Ectodermal cell (in vitro differentiated cells): ENCODE measurements around the gene ALDH1L1.

ENCODE experiments used
- H3K27ac ChIP-seq: 2 replicates; pipeline ENCODE4 v1.7.0; 2013; ENCODE audit warnings: mild to moderate bottlenecking, low read depth, low read length; ENCODE audit not compliant: insufficient read depth, poor library complexity, severe bottlenecking
- H3K27me3 ChIP-seq: 2 replicates; pipeline ENCODE4 v1.7.0; 2013; ENCODE audit warnings: mild to moderate bottlenecking, low read length; ENCODE audit not compliant: insufficient read depth, control insufficient read depth, poor library complexity, severe bottlenecking
- H3K36me3 ChIP-seq: one replicate; pipeline ENCODE4 v1.7.0; 2013; ENCODE audit warnings: low read length; ENCODE audit not compliant: control insufficient read depth, insufficient read depth
- H3K4me1 ChIP-seq: one replicate; pipeline ENCODE4 v1.7.0; 2013; ENCODE audit warnings: low read length; ENCODE audit not compliant: control insufficient read depth, insufficient read depth
- H3K4me3 ChIP-seq: 2 replicates; pipeline ENCODE4 v1.7.0; 2013; ENCODE audit warnings: low read depth, low read length, control low read depth; ENCODE audit not compliant: insufficient read depth
- H3K9me3 ChIP-seq: 2 replicates; pipeline ENCODE4 v1.7.0; 2013; ENCODE audit warnings: mild to moderate bottlenecking, low read length, moderate library complexity; ENCODE audit not compliant: control insufficient read depth
- WGBS, 2 experiments: methylation state at CpG; one replicate each; pipeline ENCODE4 v1.1.7; 2013; ENCODE audit warnings: missing lambda C conversion rate in 2 of 2; 5-methylcytosine and 5-hydroxymethylcytosine counted together

Gene ALDH1L1

GRCh38 chr3:126147932-126148683, 32.3 kb downstream of the ALDH1L1 start:
- 92% methylated on average over 15 of the region's 15 CpGs for WGBS, 2 experiments
- Histone ChIP-seq H3K27me3 (no peaks in the 10 kb centered on the region), H3K4me1 (no peaks in the 10 kb centered on the region)

GRCh38 chr3:126147147-126147931, 33.0 kb downstream of the ALDH1L1 start:
- Histone ChIP-seq H3K9me3 (no peaks in the 10 kb centered on the region), H3K36me3 (no peaks in the 10 kb centered on the region), H3K4me1 (no peaks in the 10 kb centered on the region), H3K27ac (no peak overlapping the region), H3K4me3 (no peak overlapping the region), H3K27me3 (no peaks in the 10 kb centered on the region)
- WGBS, 2 experiments = 95% methylated on average over 7 of the region's 7 CpGs

More at GRCh38 chr3:126147932-126148683, 32.3 kb downstream of the ALDH1L1 start:
- H3K4me3 ChIP-seq = no peak overlapping the region
- no peaks in the 10 kb centered on the region for H3K36me3 ChIP-seq
- H3K9me3 ChIP-seq = no peaks in the 10 kb centered on the region
- H3K27ac ChIP-seq = no peak overlapping the region

GRCh38 chr3:126146525-126147146, 33.8 kb downstream of the ALDH1L1 start:
- Histone ChIP-seq H3K36me3 (no peaks in the 10 kb centered on the region), H3K4me3 (no peak overlapping the region), H3K27ac (no peak overlapping the region), H3K4me1 (no peaks in the 10 kb centered on the region), H3K9me3 (no peaks in the 10 kb centered on the region), H3K27me3 (no peaks in the 10 kb centered on the region)
- 93 to 96% methylated on average over 6 of the region's 6 CpGs for WGBS, 2 experiments

GRCh38 chr3:126146034-126146433, 34.4 kb downstream of the ALDH1L1 start:
- Histone ChIP-seq H3K36me3 (no peaks in the 10 kb centered on the region), H3K27me3 (no peaks in the 10 kb centered on the region), H3K27ac (no peak overlapping the region), H3K4me3 (no peak overlapping the region), H3K9me3 (no peaks in the 10 kb centered on the region), H3K4me1 (no peaks in the 10 kb centered on the region)
- 88 to 93% methylated on average over 4 of the region's 4 CpGs for WGBS, 2 experiments

- H3K27me3 ChIP-seq = no peaks in the 10 kb centered on the region
- 45 to 62% methylated on average over 2 to 3 of the region's 3 CpGs for WGBS, 2 experiments
- no peak overlapping the region for H3K27ac ChIP-seq
- no peaks in the 10 kb centered on the region for H3K4me1 ChIP-seq
- H3K36me3 ChIP-seq = no peaks in the 10 kb centered on the region
- H3K9me3 ChIP-seq = no peaks in the 10 kb centered on the region
- H3K4me3 ChIP-seq = no peak overlapping the region
These were observed 37.7 kb downstream of the ALDH1L1 start for GRCh38 chr3:126142652-126143051.

GRCh38 chr3:126137490-126138130, 42.8 kb downstream of the ALDH1L1 start:
- H3K27me3 ChIP-seq = no peaks in the 10 kb centered on the region
- H3K36me3 ChIP-seq = no peaks in the 10 kb centered on the region
- H3K27ac ChIP-seq = no peak overlapping the region
- no peaks in the 10 kb centered on the region for H3K4me1 ChIP-seq
- no peaks in the 10 kb centered on the region for H3K9me3 ChIP-seq
- WGBS, 2 experiments = 93 to 94% methylated on average over 8 of the region's 8 CpGs
- H3K4me3 ChIP-seq = no peak overlapping the region

- Histone ChIP-seq H3K36me3 (no peaks in the 10 kb centered on the region), H3K27ac (no peak overlapping the region), H3K4me3 (no peak overlapping the region), H3K4me1 (no peaks in the 10 kb centered on the region), H3K27me3 (no peaks in the 10 kb centered on the region), H3K9me3 (no peaks in the 10 kb centered on the region)
- WGBS, 2 experiments = 91 to 93% methylated on average over 11 of the region's 11 CpGs
These were observed 43.8 kb downstream of the ALDH1L1 start for GRCh38 chr3:126136428-126137220.

GRCh38 chr3:126135406-126136076, 44.8 kb downstream of the ALDH1L1 start:
- no peaks in the 10 kb centered on the region for H3K4me1 ChIP-seq
- WGBS, 2 experiments = 96% methylated on average over 15 of the region's 15 CpGs
- no peaks in the 10 kb centered on the region for H3K9me3 ChIP-seq
- H3K36me3 ChIP-seq = no peaks in the 10 kb centered on the region
- no peaks in the 10 kb centered on the region for H3K27me3 ChIP-seq
- no peak overlapping the region for H3K27ac ChIP-seq
- no peak overlapping the region for H3K4me3 ChIP-seq

- Histone ChIP-seq H3K27me3 (no peaks in the 10 kb centered on the region), H3K4me1 (no peaks in the 10 kb centered on the region), H3K4me3 (no peak overlapping the region), H3K36me3 (no peaks in the 10 kb centered on the region), H3K27ac (no peak overlapping the region), H3K9me3 (no peaks in the 10 kb centered on the region)
- WGBS, 2 experiments = 90 to 92% methylated on average over 3 of the region's 3 CpGs
These were observed 45.3 kb downstream of the ALDH1L1 start for GRCh38 chr3:126135071-126135405.
